HepG2 (cell line): ENCODE data around the gene AMOTL2. TPM values are rescaled to one million over a fixed set of nuclear protein-coding genes. Genes with fewer than 3 reads are reported as not detected.
A peak's percentile ranks its signal among the peaks of the same experiment; 100 is the strongest.

Source experiments
- ATAC-seq: fragments of 200-7000 bp; cut with Tn5 transposase; 3 replicates; pipeline ENCODE4 v1.9.1; 2020; ENCODE audit warnings: mild to moderate bottlenecking, moderate library complexity
- BruUV-seq: library from RNA; stranded (reverse); fragments of 400-500 nt; replicated peaks from 2 replicates; lab custom pipeline; 2021; lab: Mats Ljungman, UMichigan
- CTCF ChIA-PET: fragments of 300-600 bp; formaldehyde crosslinking; extraction: SDS; loops from one replicate; lab custom pipeline; 2021; ENCODE audit warnings: low total read pairs, inconsistent platforms, low intra/inter-chr PET ratio; lab: Yijun Ruan, JAX
- POLR2A ChIA-PET: fragments of 350-600 bp; sonication (Branson Sonifier 250); formaldehyde crosslinking; loops from one replicate; lab custom pipeline; 2020; ENCODE audit warnings: antibody characterized with exemption, inconsistent platforms; lab: Yijun Ruan, JAX
- DNase-seq: peaks from one replicate; pipeline ENCODE4 v3.0.0-alpha.2; 2015; ENCODE audit warnings: low spot score
- FAIRE-seq: peaks from 3 replicates; lab custom pipeline; 2011; peaks lifted over from hg19 to GRCh38; lab: Jason Lieb, UNC
- H2AFZ ChIP-seq: one replicate; pipeline ENCODE4 v1.6.1; 2011; ENCODE audit warnings: low read length, inconsistent platforms
- H3K27ac ChIP-seq: fragments of 300-600 bp; 3 replicates; pipeline ENCODE4 v1.8.0; 2011; ENCODE audit warnings: mixed run types, mild to moderate bottlenecking, mixed read lengths, low read length, inconsistent platforms; ENCODE audit not compliant: insufficient read depth; ENCODE audit errors: extremely low read length
- H3K27me3 ChIP-seq, 2 experiments: fragments of 200-600 bp in 1 of 2; 2 replicates in 1 of 2; 3 replicates in 1 of 2; pipeline versions ENCODE4 v1.6.0 to v1.8.0; 2011; ENCODE audit warnings: low read length in 2 of 2, mild to moderate bottlenecking in 2 of 2, moderate library complexity in 2 of 2, inconsistent platforms in 1 of 2; ENCODE audit not compliant: insufficient read depth in 2 of 2, control insufficient read depth in 1 of 2
- H3K36me3 ChIP-seq, 2 experiments: fragments of 200-600 bp in 1 of 2; replicated peaks in 1 of 2; 2 replicates in 1 of 2; 3 replicates in 1 of 2; pipeline versions ENCODE4 v1.5.1 to v1.8.0; 2011; ENCODE audit warnings: low read length in 2 of 2, inconsistent platforms in 1 of 2; ENCODE audit not compliant: insufficient read depth in 2 of 2, control insufficient read depth in 1 of 2
- H3K4me1 ChIP-seq: 2 replicates; pipeline ENCODE4 v1.5.1; 2012; ENCODE audit warnings: low read length, inconsistent platforms; ENCODE audit not compliant: insufficient read depth
- H3K4me2 ChIP-seq: 2 replicates; pipeline ENCODE4 v1.6.0; 2011; ENCODE audit warnings: low read depth, low read length, inconsistent platforms
- H3K4me3 ChIP-seq, 3 experiments: fragments of 200-600 bp in 1 of 3; sonication (generic), shearing (Covaris generic) in 1 of 3; replicated peaks in 1 of 3; 2 replicates each; pipeline ENCODE4 v1.5.1; 2011 to 2016; ENCODE audit warnings: low read length in 3 of 3, inconsistent platforms in 2 of 3, low read depth in 2 of 3, mild to moderate bottlenecking in 2 of 3, control low read depth in 1 of 3, mixed read lengths in 1 of 3; ENCODE audit not compliant: insufficient read depth in 1 of 3
- H3K79me2 ChIP-seq: one replicate; pipeline ENCODE4 v1.6.1; 2011; ENCODE audit warnings: low read length, inconsistent platforms; ENCODE audit not compliant: insufficient read depth
- H3K9ac ChIP-seq: 2 replicates; pipeline ENCODE4 v1.6.0; 2011; ENCODE audit warnings: mild to moderate bottlenecking, low read depth, low read length, inconsistent platforms; ENCODE audit not compliant: insufficient read depth
- H3K9me3 ChIP-seq: 2 replicates; pipeline ENCODE4 v1.5.1; 2012; ENCODE audit warnings: mild to moderate bottlenecking, low read length
- H4K20me1 ChIP-seq: 2 replicates; pipeline ENCODE4 v1.6.0; 2011; ENCODE audit warnings: inconsistent platforms, mild to moderate bottlenecking, low read length, moderate library complexity; ENCODE audit not compliant: insufficient read depth
- GRHL1 ChIP-seq: sonication (generic); formaldehyde crosslinking; conservative IDR thresholded peaks from 2 replicates; pipeline ENCODE4 v1.8.0; 2022; ENCODE audit warnings: missing genetic modification reagents
- KMT2A ChIP-seq: sonication (generic); formaldehyde crosslinking; IDR thresholded peaks from 2 replicates; pipeline ENCODE4 v1.4.0; 2020; ENCODE audit warnings: missing genetic modification reagents
- MAFF ChIP-seq: IDR thresholded peaks from 2 replicates; pipeline ENCODE4 v1.6.1; 2011; ENCODE audit warnings: low read depth, low read length, improper control_type of control experiment
- MTF1 ChIP-seq: sonication (generic); formaldehyde crosslinking; IDR thresholded peaks from 2 replicates; pipeline ENCODE4 v1.5.0; 2020; ENCODE audit warnings: missing genetic modification reagents
- NPAS2 ChIP-seq: sonication (generic); formaldehyde crosslinking; IDR thresholded peaks from 2 replicates; pipeline ENCODE4 v1.8.0; 2022; ENCODE audit warnings: mild to moderate bottlenecking, missing genetic modification reagents, borderline replicate concordance
- POLR2A ChIP-seq, 2 experiments: IDR thresholded peaks; 2 replicates each; pipeline ENCODE4 v1.6.1; 2011; ENCODE audit warnings: low read depth in 2 of 2, low read length in 2 of 2, mild to moderate bottlenecking in 1 of 2, moderate library complexity in 1 of 2; ENCODE audit not compliant: insufficient read depth in 1 of 2
- UBTF ChIP-seq: sonication (generic); formaldehyde crosslinking; IDR thresholded peaks from 2 replicates; pipeline ENCODE4 v1.4.0; 2020; ENCODE audit warnings: mild to moderate bottlenecking, missing genetic modification reagents
- ZNF512B ChIP-seq: sonication (generic); formaldehyde crosslinking; IDR thresholded peaks from 2 replicates; pipeline ENCODE4 v1.5.1; 2020; ENCODE audit warnings: missing genetic modification reagents, mild to moderate bottlenecking, borderline replicate concordance
- ZNF558 ChIP-seq: sonication (generic); formaldehyde crosslinking; IDR thresholded peaks from 2 replicates; pipeline ENCODE4 v1.9.0; 2022; ENCODE audit warnings: mild to moderate bottlenecking, missing genetic modification reagents, borderline replicate concordance
- WGBS: methylation state at CpG from one replicate; pipeline ENCODE4 v1.1.6; 2017; ENCODE audit warnings: low lambda C conversion rate; 5-methylcytosine and 5-hydroxymethylcytosine counted together
- in situ Hi-C: cut with HindIII; loops from 2 replicates; pipeline ENCODE4 v1.10.0; 2017; ENCODE audit warnings: low pct_unique_long_range_greater_than_20kb; ENCODE audit not compliant: extremely low pct_ligation_motif_present
- intact Hi-C: fragments of 100-400 bp; cut with micrococcal nuclease; formaldehyde crosslinking; loops from one replicate; pipeline ENCODE4 v1.10.0; 2022; ENCODE audit not compliant: unreplicated experiment
- polyA plus RNA-seq, 8 experiments: library from polyadenylated mRNA; depleted of rRNA in 3 of 8; stranded (reverse) in 7 of 8; unstranded in 1 of 8; fragments of >200 nt; fragmentation: Illumina TruSeq in 4 of 8; extraction: Trizol in 4 of 8; gene quantifications; 2 replicates each; pipeline versions ENCODE4 v1.2.1 to v1.2.3, GENCODE V29; 2011 to 2016; ENCODE audit warnings: low read depth in 4 of 8, missing spikeins in 1 of 8, mixed read lengths in 1 of 8; ENCODE audit not compliant: insufficient read depth in 1 of 8
- total RNA-seq, 5 experiments: library from RNA; depleted of rRNA; stranded (reverse); fragments of >200 nt; fragmentation: Illumina TruSeq; extraction: Trizol; gene quantifications; 2 replicates each; pipeline ENCODE4 v1.2.3, GENCODE V29; 2016; ENCODE audit warnings: low read depth in 1 of 5

Gene AMOTL2
- total and polyA plus RNA-seq, 2 of the 13 experiments (the other 11 are each of a cell fraction or from before 2014, with no cell fraction given) = 17.3 to 18.5 TPM

GRCh38 chr3:134366221-134366927 is 7.9 kb downstream of the AMOTL2 start:
- H3K9ac ChIP-seq = no peak overlapping the region
- FAIRE-seq (no peak), DNase-seq (no peak), ATAC-seq (no peak)
- no peak overlapping the region for H2AFZ ChIP-seq
- ChIA-PET POLR2A (interaction anchor here (1.4 to 14.6 kb wide), 3 partner anchors 8 to 57 kb away, joined by 5 to 140 read pairs (median 9); partner anchors contain the start of gene AMOTL2), CTCF (no interaction called here)
- no peak overlapping the region for H3K4me3 ChIP-seq
- H3K9me3 ChIP-seq = no peaks in the 10 kb centered on the region
- no peaks in the 10 kb centered on the region for H3K79me2 ChIP-seq
- H3K36me3 ChIP-seq = peaks cover 67 to 93% of the 10 kb centered on the region in 2 experiments
- no peaks in the 10 kb centered on the region for H3K27me3 ChIP-seq
- no peak overlapping the region for H3K4me2 ChIP-seq
- H4K20me1 ChIP-seq = peaks cover 14% of the 10 kb centered on the region; the same call in 1 of the 2 replicates
- H3K27ac ChIP-seq = no peak overlapping the region
- H3K4me1 ChIP-seq = peaks cover 51% of the 10 kb centered on the region
- BruUV-seq = no TSS peak
- intact Hi-C loops (no loop called here), in situ Hi-C loops (no loop called here)
- TF ChIP-seq MAFF (no peak), POLR2A (IDR thresholded peaks at IDR 0.05; ENCODE audit: insufficient read depth in 1 of 2, low read depth in 2 of 2, low read length in 2 of 2) (0 out of 4 replicates have a peak, but pooled peaks of 1 of the 2 experiments have one; percentile 12)
- WGBS = over 99% methylated on average over 12 of the region's 13 CpGs

GRCh38 chr3:134365766-134366065 is 8.5 kb downstream of the AMOTL2 start:
- ChIA-PET CTCF (no interaction called here), POLR2A (interaction anchor here (1.4 to 14.6 kb wide), 3 partner anchors 9 to 52 kb away, joined by 5 to 140 read pairs (median 13); partner anchors contain the start of gene AMOTL2)
- DNase-seq (no peak), ATAC-seq (no peak), FAIRE-seq (no peak)
- Histone ChIP-seq H3K9ac (no peak overlapping the region), H3K4me2 (no peak overlapping the region), H2AFZ (no peak overlapping the region), H4K20me1 (peaks cover 10% of the 10 kb centered on the region; the same call in 1 of the 2 replicates), H3K4me3 (no peak overlapping the region), H3K4me1 (peaks cover 48% of the 10 kb centered on the region), H3K79me2 (no peaks in the 10 kb centered on the region), H3K36me3 (peaks cover 67 to 91% of the 10 kb centered on the region in 2 experiments), H3K27me3 (no peaks in the 10 kb centered on the region), H3K9me3 (no peaks in the 10 kb centered on the region), H3K27ac (no peak overlapping the region)
- in situ Hi-C loops = no loop called here
- BruUV-seq = no TSS peak
- 94% methylated on average over 4 of the region's 4 CpGs for WGBS
- intact Hi-C loops = no loop called here
- TF ChIP-seq MTF1 = no peak
- no peak for TF ChIP-seq UBTF
- no peak for TF ChIP-seq GRHL1
- TF ChIP-seq NPAS2 = no peak
- TF ChIP-seq KMT2A (CRISPR knock-in tag) = no peak
- no peak for TF ChIP-seq ZNF512B
- TF ChIP-seq ZNF558 (CRISPR knock-in tag) = no peak
